Measurements from ENCODE around the gene ADAMTS4. TPM values are rescaled to one million over a fixed set of nuclear protein-coding genes. Genes with fewer than 3 reads are reported as not detected.

Gene ADAMTS4
- total and polyA plus RNA-seq, 7 donors = 0.23 to 78.2 (median 6.4) TPM

DNA sequence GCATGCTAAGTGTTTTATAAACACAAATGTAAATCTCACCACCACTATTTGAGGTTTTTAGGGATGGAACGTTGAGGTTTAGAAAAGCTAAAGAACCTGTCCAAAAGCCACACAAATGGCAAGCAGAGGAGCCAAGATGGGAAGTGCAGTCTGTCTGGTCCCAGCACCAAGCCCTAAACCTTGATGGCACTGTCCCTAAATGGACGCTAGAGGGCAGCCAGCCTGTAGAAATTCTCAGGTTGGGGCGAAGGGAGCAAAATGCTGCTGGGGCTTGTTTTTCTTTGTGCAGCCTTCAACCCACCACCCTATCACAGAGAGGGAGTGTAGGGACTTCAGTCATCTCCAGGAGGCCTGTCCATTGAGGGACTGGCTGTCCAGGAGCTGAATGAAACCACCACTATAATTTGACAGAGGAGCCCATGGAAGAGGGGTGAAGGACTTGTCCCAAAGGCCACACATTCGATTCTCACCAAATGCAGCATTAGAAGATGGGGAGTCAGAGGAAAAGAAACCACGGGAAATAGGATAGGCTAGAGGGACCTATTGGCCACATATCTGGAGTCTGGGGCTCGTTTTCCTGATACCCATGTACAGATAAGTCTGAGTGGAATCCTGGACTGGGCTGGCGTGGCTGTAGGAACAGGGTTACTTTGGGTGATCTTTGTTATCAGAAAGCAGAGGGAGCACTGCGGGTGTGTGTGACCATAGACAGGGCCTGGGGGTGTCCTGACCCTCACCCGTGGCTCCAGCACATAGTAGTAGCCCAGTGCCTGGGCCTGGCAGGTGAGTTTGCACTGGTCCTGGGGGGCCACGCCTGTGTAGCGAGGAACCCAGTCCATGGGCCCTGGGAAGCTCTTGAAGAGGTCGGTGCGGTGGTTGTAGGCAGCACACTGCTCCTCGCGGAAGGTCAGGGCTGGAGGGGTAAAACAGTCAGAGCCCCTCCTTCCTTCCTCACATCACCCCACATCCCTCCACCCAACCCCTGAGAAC, 6.1 kb downstream of the ADAMTS4 start:
- no peak overlapping the region for H3K4me3 ChIP-seq
- no peaks in the 10 kb centered on the region for H3K27me3 ChIP-seq
- peaks cover 0 to 15% (median 0%) of the 10 kb centered on the region in 4 donors for H3K36me3 ChIP-seq
- peak overlapping the region in 3 of 4 donors; percentile 1 to 15 (median 1) for H3K27ac ChIP-seq
- intact Hi-C loops (cut with DNase I) = no loop called here
- TF ChIP-seq POLR2AphosphoS5 (IDR thresholded peaks at IDR 0.05) (peak in 1 of 4 donors; percentile 15), EP300 (IDR thresholded peaks at IDR 0.05) (no peak)
- TF ChIP-seq, protein P1, sequence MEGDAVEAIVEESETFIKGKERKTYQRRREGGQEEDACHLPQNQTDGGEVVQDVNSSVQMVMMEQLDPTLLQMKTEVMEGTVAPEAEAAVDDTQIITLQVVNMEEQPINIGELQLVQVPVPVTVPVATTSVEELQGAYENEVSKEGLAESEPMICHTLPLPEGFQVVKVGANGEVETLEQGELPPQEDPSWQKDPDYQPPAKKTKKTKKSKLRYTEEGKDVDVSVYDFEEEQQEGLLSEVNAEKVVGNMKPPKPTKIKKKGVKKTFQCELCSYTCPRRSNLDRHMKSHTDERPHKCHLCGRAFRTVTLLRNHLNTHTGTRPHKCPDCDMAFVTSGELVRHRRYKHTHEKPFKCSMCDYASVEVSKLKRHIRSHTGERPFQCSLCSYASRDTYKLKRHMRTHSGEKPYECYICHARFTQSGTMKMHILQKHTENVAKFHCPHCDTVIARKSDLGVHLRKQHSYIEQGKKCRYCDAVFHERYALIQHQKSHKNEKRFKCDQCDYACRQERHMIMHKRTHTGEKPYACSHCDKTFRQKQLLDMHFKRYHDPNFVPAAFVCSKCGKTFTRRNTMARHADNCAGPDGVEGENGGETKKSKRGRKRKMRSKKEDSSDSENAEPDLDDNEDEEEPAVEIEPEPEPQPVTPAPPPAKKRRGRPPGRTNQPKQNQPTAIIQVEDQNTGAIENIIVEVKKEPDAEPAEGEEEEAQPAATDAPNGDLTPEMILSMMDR (IDR thresholded peaks at IDR 0.05) = peak; percentile 61 to 85 (median 73)
- H3K4me1 ChIP-seq = peaks cover 0 to 38% (median 21%) of the 10 kb centered on the region in 4 donors
- peak; percentile 85 for DNase-seq
- H3K9me3 ChIP-seq = no peaks in the 10 kb centered on the region
- 57 to 64% methylated on average over 15 of the region's 15 CpGs for WGBS, 2 donors

DNA sequence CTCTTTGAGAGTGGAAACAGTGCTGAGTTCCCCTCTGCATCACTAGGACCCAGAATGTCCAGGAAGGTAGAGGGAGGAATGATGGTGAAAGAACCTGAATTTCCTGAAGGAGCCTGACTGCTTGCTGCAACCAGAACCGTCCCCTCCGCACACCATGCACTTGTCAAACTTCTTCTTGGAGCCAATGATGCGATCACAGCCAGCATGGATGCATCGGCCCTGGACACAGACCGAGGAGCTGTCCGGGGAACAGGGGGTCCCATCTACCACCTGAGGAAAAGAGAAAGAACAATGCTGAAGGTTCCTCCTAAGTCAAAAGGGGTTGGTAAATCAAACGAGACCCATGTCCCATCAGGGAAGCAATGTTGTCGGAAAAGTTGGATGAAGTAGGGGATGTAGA, 6.9 kb downstream of the ADAMTS4 start:
- no peak for DNase-seq

GRCh38 chr1:161190962-161191521, 7.8 kb downstream of the ADAMTS4 start:
- intact Hi-C loops (cut with DNase I) = no loop called here
- H3K9me3 ChIP-seq = no peaks in the 10 kb centered on the region
- H3K27me3 ChIP-seq = no peaks in the 10 kb centered on the region
- no peak overlapping the region for H3K4me3 ChIP-seq
- no peak overlapping the region for H3K27ac ChIP-seq
- TF ChIP-seq EP300 (IDR thresholded peaks at IDR 0.05) (no peak), POLR2A (IDR thresholded peaks at IDR 0.05) (no peak), POLR2AphosphoS5 (IDR thresholded peaks at IDR 0.05) (no peak)
- TF ChIP-seq, protein P1 (IDR thresholded peaks at IDR 0.05) = no peak
- H3K36me3 ChIP-seq = peaks cover 0 to 15% (median 0%) of the 10 kb centered on the region in 4 donors
- no peak for DNase-seq
- peaks cover 0 to 21% (median 5%) of the 10 kb centered on the region in 4 donors for H3K4me1 ChIP-seq
- 58 to 69% methylated on average over 22 of the region's 22 CpGs for WGBS, 2 donors

More for the DNA sequence above, 6.9 kb downstream of the ADAMTS4 start:
- Histone ChIP-seq H3K27me3 (no peaks in the 10 kb centered on the region), H3K4me1 (peaks cover 0 to 30% (median 14%) of the 10 kb centered on the region in 4 donors), H3K4me3 (no peak overlapping the region), H3K36me3 (peaks cover 0 to 15% (median 0%) of the 10 kb centered on the region in 4 donors), H3K9me3 (no peaks in the 10 kb centered on the region), H3K27ac (no peak overlapping the region)
- intact Hi-C loops (cut with DNase I) = no loop called here
- WGBS, 2 donors = 67 to 80% methylated on average over 8 of the region's 8 CpGs
- TF ChIP-seq EP300 (IDR thresholded peaks at IDR 0.05) (no peak), POLR2AphosphoS5 (IDR thresholded peaks at IDR 0.05) (no peak), POLR2A (IDR thresholded peaks at IDR 0.05) (no peak)
- TF ChIP-seq, protein P1 (IDR thresholded peaks at IDR 0.05) = no peak

GRCh38 chr1:161189036-161189435, 9.8 kb downstream of the ADAMTS4 start:
- H3K27ac ChIP-seq = no peak overlapping the region
- no peaks in the 10 kb centered on the region for H3K9me3 ChIP-seq
- peaks cover 0 to 10% (median 4%) of the 10 kb centered on the region in 4 donors for H3K4me1 ChIP-seq
- no peak for DNase-seq
- H3K27me3 ChIP-seq = no peaks in the 10 kb centered on the region
- peaks cover 0 to 15% (median 0%) of the 10 kb centered on the region in 4 donors for H3K36me3 ChIP-seq
- WGBS, 2 donors = 94 to 95% methylated on average over 5 of the region's 5 CpGs
- no peak overlapping the region for H3K4me3 ChIP-seq
- no peak for TF ChIP-seq EP300 (IDR thresholded peaks at IDR 0.05)
- no peak for TF ChIP-seq POLR2AphosphoS5 (IDR thresholded peaks at IDR 0.05)
- no peak for TF ChIP-seq POLR2A (IDR thresholded peaks at IDR 0.05)
- TF ChIP-seq, protein P1 (IDR thresholded peaks at IDR 0.05) = no peak
- intact Hi-C loops (cut with DNase I) = no loop called here

Measured in sigmoid colon (tissue), 7 donors.